CD14-positive monocyte (primary cell): Measurements from ENCODE around the gene MYO1D. TPM values are rescaled to one million over a fixed set of nuclear protein-coding genes. Genes with fewer than 3 reads are reported as not detected.

Experiments
- DNase-seq, 3 donors: peaks; one replicate each; pipeline ENCODE4 v3.0.0-alpha.2; 2011 to 2022
- H2AFZ ChIP-seq: 2 replicates; pipeline ENCODE4 v1.6.0; 2012; ENCODE audit warnings: mild to moderate bottlenecking, low read depth, low read length, inconsistent platforms; ENCODE audit not compliant: insufficient read depth, poor library complexity, severe bottlenecking
- H3K27ac ChIP-seq, 2 donors: 1 replicate in 1 of 2; 2 replicates in 1 of 2; pipeline ENCODE4 v1.5.1; 2012 to 2013; ENCODE audit warnings: low read length in 2 of 2, control low read depth in 1 of 2, inconsistent platforms in 1 of 2, low read depth in 1 of 2, mild to moderate bottlenecking in 1 of 2
- H3K27me3 ChIP-seq, 2 donors: one replicate each; pipeline versions ENCODE4 v1.6.0 to v1.6.1; 2011 to 2013; ENCODE audit warnings: low read length in 2 of 2; ENCODE audit not compliant: control insufficient read depth in 2 of 2, insufficient read depth in 2 of 2
- H3K36me3 ChIP-seq, 2 donors: replicated peaks in 1 of 2; 1 replicate in 1 of 2; 2 replicates in 1 of 2; pipeline versions ENCODE4 v1.5.1 to v1.6.1; 2012 to 2013; ENCODE audit warnings: low read length in 2 of 2, control low read depth in 1 of 2, inconsistent platforms in 1 of 2, mild to moderate bottlenecking in 1 of 2; ENCODE audit not compliant: insufficient read depth in 2 of 2, control insufficient read depth in 1 of 2
- H3K4me1 ChIP-seq, 2 donors: 1 replicate in 1 of 2; 2 replicates in 1 of 2; pipeline versions ENCODE4 v1.5.1 to v1.6.1; 2012 to 2013; ENCODE audit warnings: low read length in 2 of 2, control low read depth in 1 of 2, inconsistent platforms in 1 of 2, mild to moderate bottlenecking in 1 of 2, moderate library complexity in 1 of 2; ENCODE audit not compliant: insufficient read depth in 2 of 2, control insufficient read depth in 1 of 2
- H3K4me2 ChIP-seq: replicated peaks from 2 replicates; pipeline ENCODE3; 2012; ENCODE audit warnings: low read length, moderate library complexity, mild to moderate bottlenecking; ENCODE audit not compliant: poor library complexity, severe bottlenecking; ENCODE audit errors: extremely low read depth
- H3K4me3 ChIP-seq, 3 experiments: fragments of 200-600 bp in 1 of 3; sonication (generic) in 1 of 3; replicated peaks in 1 of 3; 1 replicate in 2 of 3; 2 replicates in 1 of 3; pipeline ENCODE4 v1.5.1; 2011 to 2013; ENCODE audit warnings: low read length in 3 of 3, mild to moderate bottlenecking in 3 of 3, control low read depth in 2 of 3, low read depth in 2 of 3, inconsistent platforms in 1 of 3, moderate library complexity in 1 of 3
- H3K79me2 ChIP-seq: 2 replicates; pipeline ENCODE4 v1.6.0; 2012; ENCODE audit warnings: mild to moderate bottlenecking, control low read depth, inconsistent platforms, low read length, moderate library complexity; ENCODE audit not compliant: insufficient read depth
- H3K9ac ChIP-seq: 2 replicates; pipeline ENCODE4 v1.6.0; 2017; ENCODE audit warnings: low read length, mild to moderate bottlenecking; ENCODE audit not compliant: insufficient read depth, poor library complexity, severe bottlenecking
- H3K9me3 ChIP-seq, 2 donors: replicated peaks in 1 of 2; 1 replicate in 1 of 2; 2 replicates in 1 of 2; pipeline versions ENCODE4 v1.5.1 to v1.6.1; 2012 to 2013; ENCODE audit warnings: low read length in 2 of 2, control low read depth in 1 of 2; ENCODE audit not compliant: control insufficient read depth in 1 of 2, insufficient read depth in 1 of 2
- H4K20me1 ChIP-seq: 2 replicates; pipeline ENCODE4 v1.6.0; 2012; ENCODE audit warnings: mild to moderate bottlenecking, low read length, control low read depth, moderate library complexity; ENCODE audit not compliant: insufficient read depth
- H3K27ac Mint-ChIP-seq, 7 donors: one replicate each; pipeline ENCODE4 v1.8.0; 2020; ENCODE audit warnings: mild to moderate bottlenecking in 7 of 7, mixed read lengths in 7 of 7, moderate library complexity in 6 of 7, inconsistent platforms in 2 of 7
- H3K27me3 Mint-ChIP-seq, 3 donors: one replicate each; pipeline ENCODE4 v1.8.0; 2021 to 2022; ENCODE audit warnings: low read depth in 3 of 3, mild to moderate bottlenecking in 3 of 3, mixed read lengths in 3 of 3, moderate library complexity in 3 of 3, inconsistent platforms in 1 of 3
- H3K36me3 Mint-ChIP-seq, 2 donors: one replicate each; pipeline ENCODE4 v1.8.0; 2020; ENCODE audit warnings: mixed read lengths in 2 of 2, inconsistent platforms in 1 of 2, mild to moderate bottlenecking in 1 of 2
- H3K4me1 Mint-ChIP-seq: one replicate; pipeline ENCODE4 v1.8.0; 2020; ENCODE audit warnings: mild to moderate bottlenecking, mixed read lengths
- H3K4me3 Mint-ChIP-seq, 2 donors: one replicate each; pipeline ENCODE4 v1.8.0; 2020; ENCODE audit warnings: mild to moderate bottlenecking in 2 of 2, mixed read lengths in 2 of 2, moderate library complexity in 1 of 2
- H3K9me3 Mint-ChIP-seq, 7 donors: one replicate each; pipeline ENCODE4 v1.8.0; 2020 to 2022; ENCODE audit warnings: mixed read lengths in 7 of 7, mild to moderate bottlenecking in 6 of 7, moderate library complexity in 6 of 7, inconsistent platforms in 2 of 7
- CTCF ChIP-seq: fragments of 200-600 bp; IDR thresholded peaks from one replicate; pipeline ENCODE4 v1.8.0; 2022; ENCODE audit warnings: antibody characterized with exemption, mild to moderate bottlenecking
- WGBS: methylation state at CpG from one replicate; pipeline ENCODE4 v1.1.5; 2013; ENCODE audit warnings: missing lambda C conversion rate; ENCODE audit not compliant: insufficient coverage; 5-methylcytosine and 5-hydroxymethylcytosine counted together
- intact Hi-C, 2 donors: fragments of 100-400 bp; cut with micrococcal nuclease; formaldehyde crosslinking; loops; one replicate each; pipeline versions ENCODE4 v1.15.0 to v1.15.1; 2023
- polyA plus RNA-seq, 3 donors: library from polyadenylated mRNA; depleted of rRNA in 1 of 3; unstranded in 2 of 3; stranded (reverse) in 1 of 3; fragments of 300-500 nt in 2 of 3; fragments of >200 nt in 1 of 3; fragmentation: Illumina TruSeq in 2 of 3; gene quantifications; 1 replicate in 2 of 3; 2 replicates in 1 of 3; pipeline ENCODE4 v1.2.3, GENCODE V29; 2012 to 2021

MYO1D gene
- polyA plus RNA-seq, 3 donors, result 0.22 to 0.39 (median 0.26) TPM

GRCh38 chr17:32803544-32803943, 73.4 kb downstream of the MYO1D start:
- Histone ChIP-seq H3K9me3 (no peaks in the 10 kb centered on the region), H3K4me2 (no peak overlapping the region), H3K4me3 (no peak overlapping the region), H3K9ac (no peak overlapping the region), H3K27me3 (no peaks in the 10 kb centered on the region), H3K36me3 (no peaks in the 10 kb centered on the region), H2AFZ (no peak overlapping the region), H4K20me1 (no peaks in the 10 kb centered on the region), H3K4me1 (no peaks in the 10 kb centered on the region), H3K27ac (no peak overlapping the region), H3K79me2 (no peaks in the 10 kb centered on the region)
- no CpG with 5 or more reads among the region's 2 CpGs for WGBS
- H3K4me1 Mint-ChIP-seq, result peaks cover 8% of the 10 kb centered on the region
- H3K9me3 Mint-ChIP-seq, result no peaks in the 10 kb centered on the region
- intact Hi-C loops, result no loop called here
- no peak overlapping the region for H3K4me3 Mint-ChIP-seq
- TF ChIP-seq CTCF, result no peak
- H3K36me3 Mint-ChIP-seq, result no peaks in the 10 kb centered on the region
- no peak for DNase-seq
- H3K27ac Mint-ChIP-seq, result no peak overlapping the region
- H3K27me3 Mint-ChIP-seq, result peaks cover 1 to 4% (median 2%) of the 10 kb centered on the region in 3 donors

- H3K4me3 ChIP-seq, result no peak overlapping the region
- no peak overlapping the region for H3K4me2 ChIP-seq
- Mint-ChIP-seq H3K27me3 (peaks cover 1 to 4% (median 2%) of the 10 kb centered on the region in 3 donors), H3K27ac (no peak overlapping the region), H3K9me3 (no peaks in the 10 kb centered on the region), H3K4me3 (no peak overlapping the region), H3K36me3 (no peaks in the 10 kb centered on the region), H3K4me1 (peaks cover 8% of the 10 kb centered on the region)
- DNase-seq, result no peak
- intact Hi-C loops, result no loop called here
- H3K36me3 ChIP-seq, result no peaks in the 10 kb centered on the region
- H3K27me3 ChIP-seq, result no peaks in the 10 kb centered on the region
- H3K79me2 ChIP-seq, result no peaks in the 10 kb centered on the region
- no peak overlapping the region for H3K27ac ChIP-seq
- H4K20me1 ChIP-seq, result no peaks in the 10 kb centered on the region
- no peak overlapping the region for H2AFZ ChIP-seq
- H3K9ac ChIP-seq, result no peak overlapping the region
- no peak for TF ChIP-seq CTCF
- H3K4me1 ChIP-seq, result no peaks in the 10 kb centered on the region
- H3K9me3 ChIP-seq, result no peaks in the 10 kb centered on the region
Observed at GRCh38 chr17:32802306-32802705, 74.6 kb downstream of the MYO1D start.
